Left ventricle myocardium inferior (tissue), 1 donor: ENCODE results near the gene LTK. TPM values are rescaled to one million over a fixed set of nuclear protein-coding genes. Genes with fewer than 3 reads are reported as not detected.

ENCODE experiments used
- DNase-seq: peaks from one replicate; pipeline ENCODE4 v3.0.0-alpha.2; 2020
- H3K27ac ChIP-seq: fragments of 200-600 bp; replicated peaks from 2 replicates; pipeline ENCODE4 v1.8.0; 2021
- H3K27me3 ChIP-seq: fragments of 200-600 bp; 2 replicates; pipeline ENCODE4 v1.8.0; 2021; ENCODE audit warnings: low read depth
- H3K36me3 ChIP-seq: fragments of 200-600 bp; 2 replicates; pipeline ENCODE4 v1.8.0; 2021
- H3K4me1 ChIP-seq: fragments of 200-600 bp; 2 replicates; pipeline ENCODE4 v1.8.0; 2021
- H3K4me3 ChIP-seq: fragments of 200-600 bp; 2 replicates; pipeline ENCODE4 v1.8.0; 2021; ENCODE audit warnings: mild to moderate bottlenecking, moderate library complexity
- H3K9me3 ChIP-seq: fragments of 200-600 bp; replicated peaks from 2 replicates; pipeline ENCODE4 v1.8.0; 2021
- CTCF ChIP-seq: fragments of 200-600 bp; IDR thresholded peaks from 2 replicates; pipeline ENCODE4 v1.8.0; 2021; ENCODE audit warnings: antibody characterized with exemption, mild to moderate bottlenecking, borderline replicate concordance
- intact Hi-C: fragments of 100-400 bp; cut with micrococcal nuclease; formaldehyde crosslinking; loops from one replicate; pipeline ENCODE4 v1.11.0; 2022
- total RNA-seq: library from RNA; stranded (reverse); fragmentation: NEBNext Ultra II Directional; extraction: Animal tissue kit (Norgen Biotek cat#: 25700); gene quantifications from one replicate; pipeline ENCODE4 v1.2.1, GENCODE V29; 2021
- donor health status: DM: no; HTN: yes; CAD: no; lungs with severe emphysema.

The LTK gene
- total RNA-seq, 1 donor from 2014 or later: 1.2 TPM

DNA sequence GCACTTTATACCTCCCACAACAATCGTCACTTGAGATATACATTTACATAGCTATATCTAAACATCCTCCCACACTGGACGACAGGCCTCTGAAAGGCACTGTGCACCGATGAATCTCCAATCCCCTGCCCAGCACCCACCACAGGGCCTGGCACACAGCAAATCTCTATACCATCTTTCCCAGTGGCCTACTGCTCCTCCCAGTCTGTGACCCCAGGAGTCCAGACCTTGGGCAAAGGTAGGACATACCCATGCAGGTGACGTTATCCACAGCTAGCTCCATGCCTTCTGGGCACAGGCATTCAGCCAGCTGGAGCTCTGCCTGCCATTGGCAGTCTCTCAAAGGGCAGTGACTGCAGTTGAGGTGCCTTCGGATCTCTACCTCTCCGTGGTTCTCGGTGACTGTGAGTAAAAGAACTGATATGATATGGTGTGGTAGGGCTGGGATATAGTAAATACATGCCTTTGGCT lies 5.8 kb downstream of the LTK start:
- Histone ChIP-seq H3K4me3 (no peak overlapping the region), H3K36me3 (no peaks in the 10 kb centered on the region), H3K4me1 (peaks cover 22% of the 10 kb centered on the region), H3K9me3 (no peaks in the 10 kb centered on the region), H3K27me3 (peaks cover 48% of the 10 kb centered on the region), H3K27ac (no peak overlapping the region)
- DNase-seq: peak; percentile 54
- intact Hi-C loops: no loop called here
- no peak for TF ChIP-seq CTCF

GRCh38 chr15:41506796-41507341 lies 6.8 kb downstream of the LTK start:
- intact Hi-C loops: no loop called here
- peaks cover 48% of the 10 kb centered on the region for H3K27me3 ChIP-seq
- TF ChIP-seq CTCF: no peak
- DNase-seq: no peak
- peaks cover 22% of the 10 kb centered on the region for H3K4me1 ChIP-seq
- H3K4me3 ChIP-seq: no peak overlapping the region
- no peaks in the 10 kb centered on the region for H3K9me3 ChIP-seq
- H3K27ac ChIP-seq: no peak overlapping the region
- H3K36me3 ChIP-seq: no peaks in the 10 kb centered on the region

- intact Hi-C loops: no loop called here
- Histone ChIP-seq H3K4me1 (peaks cover 24% of the 10 kb centered on the region), H3K9me3 (no peaks in the 10 kb centered on the region), H3K27me3 (peaks cover 48% of the 10 kb centered on the region), H3K27ac (no peak overlapping the region), H3K4me3 (no peak overlapping the region), H3K36me3 (no peaks in the 10 kb centered on the region)
- no peak for TF ChIP-seq CTCF
- DNase-seq: no peak
Observed at GRCh38 chr15:41505776-41506175, 7.9 kb downstream of the LTK start.

- no peak for TF ChIP-seq CTCF
- H3K9me3 ChIP-seq: no peaks in the 10 kb centered on the region
- H3K4me3 ChIP-seq: no peak overlapping the region
- no peak overlapping the region for H3K27ac ChIP-seq
- H3K27me3 ChIP-seq: peaks cover 51% of the 10 kb centered on the region
- H3K36me3 ChIP-seq: no peaks in the 10 kb centered on the region
- intact Hi-C loops: no loop called here
- no peak for DNase-seq
- peaks cover 24% of the 10 kb centered on the region for H3K4me1 ChIP-seq
Observed at GRCh38 chr15:41504751-41505492, 8.7 kb downstream of the LTK start.

GRCh38 chr15:41503669-41504010 lies 10.0 kb downstream of the LTK start:
- Histone ChIP-seq H3K36me3 (no peaks in the 10 kb centered on the region), H3K27ac (no peak overlapping the region), H3K4me3 (no peak overlapping the region), H3K27me3 (peaks cover 64% of the 10 kb centered on the region), H3K4me1 (peaks cover 24% of the 10 kb centered on the region), H3K9me3 (no peaks in the 10 kb centered on the region)
- TF ChIP-seq CTCF: no peak
- intact Hi-C loops: no loop called here
- DNase-seq: no peak
